Endothelial cell of umbilical vein (primary cell): Measurements from ENCODE around the gene HDAC1. TPM values are rescaled to one million over a fixed set of nuclear protein-coding genes. Genes with fewer than 3 reads are reported as not detected.

Experiments
- BruUV-seq: library from RNA; stranded (reverse); fragments of 400-500 nt; replicated peaks from 2 replicates; lab custom pipeline; 2021; lab: Mats Ljungman, UMichigan
- CTCF ChIA-PET: fragments of 300-600, 350-600 bp; sonication (Branson Sonifier 250); formaldehyde crosslinking; loops from one replicate; lab custom pipeline; 2021; ENCODE audit warnings: antibody characterized with exemption, inconsistent platforms; lab: Charles Lee
- POLR2A ChIA-PET: fragments of 300-600, 350-600 bp; sonication (Branson Sonifier 250); formaldehyde crosslinking; loops from one replicate; lab custom pipeline; 2021; ENCODE audit warnings: antibody characterized with exemption, inconsistent platforms; lab: Charles Lee
- DNase-seq: peaks from one replicate; pipeline ENCODE4 v3.0.0-alpha.2; 2011; ENCODE audit warnings: low read depth, low spot score
- FAIRE-seq: peaks from 2 replicates; lab custom pipeline; 2011; peaks lifted over from hg19 to GRCh38; lab: Jason Lieb, UNC
- H2AFZ ChIP-seq: 2 replicates; pipeline ENCODE4 v1.6.0; 2012; ENCODE audit warnings: low read depth, low read length, control low read depth, inconsistent platforms
- H3K27ac ChIP-seq: 2 replicates; pipeline ENCODE4 v1.5.1; 2011; ENCODE audit warnings: low read depth, mild to moderate bottlenecking, control low read depth, low read length, moderate library complexity; ENCODE audit not compliant: insufficient read depth
- H3K27me3 ChIP-seq, 2 experiments: 2 replicates each; pipeline versions ENCODE4 v1.6.0 to v1.6.1; 2011; ENCODE audit warnings: low read length in 2 of 2, mixed read lengths in 1 of 2; ENCODE audit not compliant: control insufficient read depth in 2 of 2, insufficient read depth in 2 of 2
- H3K36me3 ChIP-seq, 2 experiments: 2 replicates in 1 of 2; 3 replicates in 1 of 2; pipeline ENCODE4 v1.5.1; 2011; ENCODE audit warnings: low read length in 2 of 2, mild to moderate bottlenecking in 1 of 2, moderate library complexity in 1 of 2; ENCODE audit not compliant: control insufficient read depth in 2 of 2, insufficient read depth in 2 of 2; ENCODE audit errors: extremely low read depth in 1 of 2
- H3K4me1 ChIP-seq: 3 replicates; pipeline ENCODE4 v1.5.1; 2011; ENCODE audit warnings: mild to moderate bottlenecking, low read length; ENCODE audit not compliant: control insufficient read depth, insufficient read depth; ENCODE audit errors: extremely low read depth
- H3K4me2 ChIP-seq: 2 replicates; pipeline ENCODE4 v1.6.1; 2011; ENCODE audit warnings: low read length, control low read depth, mixed read lengths; ENCODE audit not compliant: insufficient read depth
- H3K4me3 ChIP-seq, 3 experiments: fragments of 200-600 bp in 1 of 3; sonication (generic), shearing (Covaris generic) in 1 of 3; replicated peaks in 1 of 3; 2 replicates each; pipeline ENCODE4 v1.5.1; 2011 to 2016; ENCODE audit warnings: control low read depth in 3 of 3, low read length in 3 of 3, mild to moderate bottlenecking in 2 of 3, inconsistent platforms in 1 of 3, low read depth in 1 of 3, moderate library complexity in 1 of 3; ENCODE audit not compliant: insufficient read depth in 1 of 3
- H3K79me2 ChIP-seq: 2 replicates; pipeline ENCODE4 v1.6.0; 2012; ENCODE audit warnings: low read length, inconsistent platforms; ENCODE audit not compliant: control insufficient read depth, insufficient read depth
- H3K9ac ChIP-seq: replicated peaks from 2 replicates; pipeline ENCODE3; 2011; ENCODE audit warnings: low read length, control low read depth; ENCODE audit not compliant: insufficient read depth; ENCODE audit errors: extremely low read depth
- H3K9me1 ChIP-seq: replicated peaks from 3 replicates; pipeline ENCODE4 v1.6.0; 2011; ENCODE audit warnings: mild to moderate bottlenecking, low read length; ENCODE audit not compliant: control insufficient read depth, insufficient read depth; ENCODE audit errors: extremely low read depth
- H3K9me3 ChIP-seq: replicated peaks from 2 replicates; pipeline ENCODE4 v1.5.1; 2012; ENCODE audit warnings: low read length, inconsistent platforms; ENCODE audit not compliant: control insufficient read depth, insufficient read depth
- H4K20me1 ChIP-seq: replicated peaks from 2 replicates; pipeline ENCODE3; 2011; ENCODE audit warnings: mild to moderate bottlenecking, low read length; ENCODE audit not compliant: control insufficient read depth, insufficient read depth; ENCODE audit errors: extremely low read depth
- CTCF ChIP-seq, 2 donors: IDR thresholded peaks; 1 replicate in 1 of 2; 2 replicates in 1 of 2; pipeline ENCODE4 v1.5.1; 2011; ENCODE audit warnings: low read length in 2 of 2, mild to moderate bottlenecking in 2 of 2, moderate library complexity in 2 of 2, control low read depth in 1 of 2, inconsistent platforms in 1 of 2, low read depth in 1 of 2; ENCODE audit not compliant: insufficient read depth in 1 of 2; ENCODE audit errors: extremely low read depth in 1 of 2
- EZH2 ChIP-seq: IDR thresholded peaks from 2 replicates; pipeline ENCODE4 v1.6.1; 2012; ENCODE audit warnings: borderline replicate concordance, low read depth, mild to moderate bottlenecking, moderate library complexity, low read length, inconsistent platforms; ENCODE audit not compliant: severe bottlenecking
- FOS ChIP-seq: IDR thresholded peaks from 2 replicates; pipeline ENCODE4 v1.6.1; 2011; ENCODE audit warnings: mild to moderate bottlenecking, low read length, moderate library complexity, borderline replicate concordance; ENCODE audit not compliant: insufficient read depth
- GATA2 ChIP-seq: IDR thresholded peaks from 2 replicates; pipeline ENCODE4 v1.7.0; 2011; ENCODE audit warnings: low read depth, mild to moderate bottlenecking, moderate library complexity, mixed read lengths, low read length; ENCODE audit not compliant: insufficient read length, insufficient read depth
- JUN ChIP-seq: IDR thresholded peaks from 2 replicates; pipeline ENCODE4 v1.6.1; 2011; ENCODE audit warnings: borderline replicate concordance, low read depth; ENCODE audit not compliant: insufficient read length, insufficient read depth
- MAX ChIP-seq: IDR thresholded peaks from 2 replicates; pipeline ENCODE4 v1.6.1; 2011; ENCODE audit not compliant: insufficient read depth, insufficient read length
- MYC ChIP-seq: IDR thresholded peaks from one replicate; pipeline ENCODE4 v1.6.1; 2011; ENCODE audit warnings: mild to moderate bottlenecking, low read depth, low read length
- POLR2A ChIP-seq: IDR thresholded peaks from 2 replicates; pipeline ENCODE4 v1.6.1; 2012; ENCODE audit warnings: low read depth, mild to moderate bottlenecking, control low read depth, low read length
- POLR2AphosphoS5 ChIP-seq: IDR thresholded peaks from 2 replicates; pipeline ENCODE4 v1.6.1; 2012; ENCODE audit warnings: low read depth, mild to moderate bottlenecking, control low read depth, low read length, moderate library complexity; ENCODE audit not compliant: insufficient read depth
- dilution Hi-C: fragments of 300-500 bp; cut with MboI; formaldehyde crosslinking; loops from one replicate; pipeline ENCODE4 v1.15.0; 2019; ENCODE audit warnings: low sequenced_read_pairs; ENCODE audit not compliant: extremely low pct_ligation_motif_present
- intact Hi-C: fragments of 100-400 bp; cut with micrococcal nuclease; formaldehyde crosslinking; loops from one replicate; pipeline ENCODE4 v1.10.0; 2022
- polyA plus RNA-seq, 4 experiments: library from polyadenylated mRNA; depleted of rRNA in 3 of 4; stranded (reverse) in 3 of 4; unstranded in 1 of 4; fragments of >200 nt; gene quantifications; 2 replicates each; pipeline versions ENCODE4 v1.2.1 to v1.2.3, GENCODE V29; 2011 to 2012; ENCODE audit warnings: missing spikeins in 1 of 4
- total RNA-seq: library from RNA; stranded (reverse); gene quantifications from 2 replicates; pipeline ENCODE4 v1.2.3, GENCODE V29; 2021

Gene HDAC1
- total and polyA plus RNA-seq, 2 donors (not counting 3 experiments of a cell fraction or from before 2014, with no cell fraction given): 138 to 141 TPM

- DNase-seq (no peak), FAIRE-seq (no peak)
- Histone ChIP-seq H3K36me3 (peaks cover 0 to 16% of the 10 kb centered on the region in 2 experiments), H3K4me2 (no peak overlapping the region), H3K79me2 (no peaks in the 10 kb centered on the region), H3K9ac (no peak overlapping the region), H3K9me1 (no peaks in the 10 kb centered on the region), H3K9me3 (no peaks in the 10 kb centered on the region), H4K20me1 (no peaks in the 10 kb centered on the region), H3K27me3 (no peaks in the 10 kb centered on the region), H3K4me1 (peaks cover 7% of the 10 kb centered on the region), H2AFZ (no peak overlapping the region), H3K27ac (no peak overlapping the region), H3K4me3 (no peak overlapping the region)
- intact Hi-C loops (loop anchor here (5.0 kb wide), 1 partner anchor 144 kb away; no protein-coding TSS in a partner anchor), dilution Hi-C loops (no loop called here)
- no TSS peak for BruUV-seq
- TF ChIP-seq MYC (no peak), CTCF (IDR thresholded peaks at IDR 0.05; ENCODE audit: extremely low read depth in 1 of 2, insufficient read depth in 1 of 2, low read depth in 1 of 2, low read length in 2 of 2) (no peak), GATA2 (no peak), POLR2AphosphoS5 (no peak), MAX (no peak), FOS (no peak), EZH2 (no peak), POLR2A (no peak), JUN (no peak)
- POLR2A ChIA-PET: no interaction called here
- CTCF ChIA-PET: interaction anchor here (1.2 kb wide), 1 partner anchor 25 kb away, joined by 3 read pairs; the partner anchor contains the start of gene MARCKSL1
Measured at GRCh38 chr1:32361308-32361673, 69.4 kb downstream of the HDAC1 start.
